SW480 (cell line): Measurements from ENCODE around the gene ZFYVE21.
A peak's percentile ranks its signal among the peaks of the same experiment; 100 is the strongest.

Experiments used
- DNase-seq: peaks from one replicate; pipeline ENCODE4 v3.0.0-alpha.2; 2016; ENCODE audit warnings: low spot score

Gene ZFYVE21

GRCh38 chr14:103705504-103706284, 9.9 kb upstream of the ZFYVE21 start:
- no peak for DNase-seq

GRCh38 chr14:103706551-103707328, 8.9 kb upstream of the ZFYVE21 start:
- DNase-seq = no peak

- no peak for DNase-seq
Observed at GRCh38 chr14:103707329-103708263, 8.0 kb upstream of the ZFYVE21 start.

- DNase-seq = no peak
Observed at GRCh38 chr14:103708750-103709187, 6.8 kb upstream of the ZFYVE21 start.

GRCh38 chr14:103709814-103710213, 5.8 kb upstream of the ZFYVE21 start:
- DNase-seq = no peak

- DNase-seq = no peak
Observed at GRCh38 chr14:103710771-103711377, 4.7 kb upstream of the ZFYVE21 start.

GRCh38 chr14:103711516-103712431, 3.8 kb upstream of the ZFYVE21 start:
- DNase-seq = no peak

GRCh38 chr14:103712633-103713247, 2.9 kb upstream of the ZFYVE21 start:
- DNase-seq = no peak

- no peak for DNase-seq
Observed at GRCh38 chr14:103713304-103714062, 2.1 kb upstream of the ZFYVE21 start.

- DNase-seq = no peak
Observed at GRCh38 chr14:103714063-103714724, 1.4 kb upstream of the ZFYVE21 start.

GRCh38 chr14:103716091-103716801, 636 bp downstream of the ZFYVE21 start:
- DNase-seq = no peak

- DNase-seq = no peak
Observed at GRCh38 chr14:103716899-103717411, 1.3 kb downstream of the ZFYVE21 start.

- DNase-seq = no peak
Observed at GRCh38 chr14:103718572-103718971, 3.0 kb downstream of the ZFYVE21 start.

GRCh38 chr14:103719751-103720150, 4.1 kb downstream of the ZFYVE21 start:
- DNase-seq = no peak

- DNase-seq = peak; percentile 85
Observed at GRCh38 chr14:103721334-103722120, 5.9 kb downstream of the ZFYVE21 start.

GRCh38 chr14:103723748-103724081, 8.1 kb downstream of the ZFYVE21 start:
- DNase-seq = no peak

- DNase-seq = no peak
Observed at GRCh38 chr14:103724116-103724515, 8.5 kb downstream of the ZFYVE21 start.
